Testis (tissue), 2 donors: ENCODE data around the gene MLF1.

Experiments
- POLR2A ChIP-seq: fragments of 450-650 bp; IDR thresholded peaks from one replicate; pipeline ENCODE4 v1.6.1; 2017; ENCODE audit warnings: antibody characterized with exemption, mild to moderate bottlenecking, moderate library complexity
- TF ChIP-seq, protein P1 (sequence below), 3 experiments: fragments of 450-650 bp in 2 of 3; fragments of 200-600 bp in 1 of 3; sonication (generic) in 1 of 3; IDR thresholded peaks; one replicate each; pipeline ENCODE4 v1.5.1; 2016 to 2019; ENCODE audit warnings: antibody characterized with exemption in 3 of 3, mild to moderate bottlenecking in 2 of 3, moderate library complexity in 1 of 3

DNA sequence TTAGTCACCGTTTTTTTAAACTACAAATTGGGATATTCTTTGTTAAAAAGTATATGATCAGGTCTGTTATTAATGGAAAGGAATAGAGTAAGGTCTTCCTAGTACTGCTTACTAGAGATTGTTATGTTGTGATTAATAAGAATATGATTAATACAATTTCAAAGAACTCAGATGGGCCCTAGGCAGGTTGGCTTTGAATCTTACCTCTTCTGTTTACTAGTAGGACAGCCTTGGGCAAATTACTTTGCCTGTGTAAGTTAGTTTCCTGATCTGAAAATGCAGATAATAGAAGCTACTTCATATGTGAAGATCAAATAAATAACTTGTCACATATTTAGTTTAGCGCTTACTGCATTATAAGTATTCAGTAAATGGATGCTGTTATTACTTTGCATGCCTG lies 80.2 kb downstream of the MLF1 start:
- TF ChIP-seq, protein P1, sequence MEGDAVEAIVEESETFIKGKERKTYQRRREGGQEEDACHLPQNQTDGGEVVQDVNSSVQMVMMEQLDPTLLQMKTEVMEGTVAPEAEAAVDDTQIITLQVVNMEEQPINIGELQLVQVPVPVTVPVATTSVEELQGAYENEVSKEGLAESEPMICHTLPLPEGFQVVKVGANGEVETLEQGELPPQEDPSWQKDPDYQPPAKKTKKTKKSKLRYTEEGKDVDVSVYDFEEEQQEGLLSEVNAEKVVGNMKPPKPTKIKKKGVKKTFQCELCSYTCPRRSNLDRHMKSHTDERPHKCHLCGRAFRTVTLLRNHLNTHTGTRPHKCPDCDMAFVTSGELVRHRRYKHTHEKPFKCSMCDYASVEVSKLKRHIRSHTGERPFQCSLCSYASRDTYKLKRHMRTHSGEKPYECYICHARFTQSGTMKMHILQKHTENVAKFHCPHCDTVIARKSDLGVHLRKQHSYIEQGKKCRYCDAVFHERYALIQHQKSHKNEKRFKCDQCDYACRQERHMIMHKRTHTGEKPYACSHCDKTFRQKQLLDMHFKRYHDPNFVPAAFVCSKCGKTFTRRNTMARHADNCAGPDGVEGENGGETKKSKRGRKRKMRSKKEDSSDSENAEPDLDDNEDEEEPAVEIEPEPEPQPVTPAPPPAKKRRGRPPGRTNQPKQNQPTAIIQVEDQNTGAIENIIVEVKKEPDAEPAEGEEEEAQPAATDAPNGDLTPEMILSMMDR (IDR thresholded peaks at IDR 0.05): no peak
- no peak for TF ChIP-seq POLR2A
